Stimulated activated naive B cell treated with anti-CD40 and anti-IgM and Interleukin-4, amounts not matched to agents 10 μg/mL and 1 μg/mL and 100 μg/mL, for 72 hours (primary cell): ENCODE data around the gene ALPK3.

Source experiments
- ATAC-seq, 2 donors: fragments of 150-1000 bp; cut with Tn5 transposase; replicated peaks; 2 replicates each; pipeline ENCODE4 v1.10.0; 2021; ENCODE audit warnings: moderate library complexity in 1 of 2
- DNase-seq: peaks from one replicate; pipeline ENCODE4 v3.0.0; 2021
- H3K27ac Mint-ChIP-seq: one replicate; pipeline ENCODE4 v1.8.0; 2022; ENCODE audit warnings: mild to moderate bottlenecking, mixed read lengths
- H3K27me3 Mint-ChIP-seq, 2 donors: one replicate each; pipeline ENCODE4 v1.8.0; 2022; ENCODE audit warnings: mixed read lengths in 2 of 2
- H3K36me3 Mint-ChIP-seq, 2 donors: one replicate each; pipeline ENCODE4 v1.8.0; 2022; ENCODE audit warnings: mixed read lengths in 2 of 2, mild to moderate bottlenecking in 1 of 2
- H3K4me1 Mint-ChIP-seq, 2 donors: one replicate each; pipeline ENCODE4 v1.8.0; 2022; ENCODE audit warnings: mixed read lengths in 2 of 2, mild to moderate bottlenecking in 1 of 2
- H3K4me3 Mint-ChIP-seq, 2 donors: one replicate each; pipeline ENCODE4 v1.8.0; 2022; ENCODE audit warnings: mild to moderate bottlenecking in 2 of 2, mixed read lengths in 2 of 2, moderate library complexity in 1 of 2
- H3K9me3 Mint-ChIP-seq, 2 donors: one replicate each; pipeline ENCODE4 v1.8.0; 2022; ENCODE audit warnings: mixed read lengths in 2 of 2, mild to moderate bottlenecking in 1 of 2

The ALPK3 gene

GRCh38 chr15:84857418-84858004 lies 40.4 kb downstream of the ALPK3 start:
- H3K9me3 Mint-ChIP-seq: no peaks in the 10 kb centered on the region
- H3K27ac Mint-ChIP-seq: no peak overlapping the region
- no peaks in the 10 kb centered on the region for H3K4me1 Mint-ChIP-seq
- no peak overlapping the region for H3K4me3 Mint-ChIP-seq
- no peaks in the 10 kb centered on the region for H3K36me3 Mint-ChIP-seq
- DNase-seq: no peak
- ATAC-seq: no peak
- H3K27me3 Mint-ChIP-seq: no peaks in the 10 kb centered on the region

- H3K9me3 Mint-ChIP-seq: no peaks in the 10 kb centered on the region
- no peaks in the 10 kb centered on the region for H3K4me1 Mint-ChIP-seq
- no peak overlapping the region for H3K27ac Mint-ChIP-seq
- no peaks in the 10 kb centered on the region for H3K27me3 Mint-ChIP-seq
- no peaks in the 10 kb centered on the region for H3K36me3 Mint-ChIP-seq
- DNase-seq (no peak), ATAC-seq (no peak)
- H3K4me3 Mint-ChIP-seq: no peak overlapping the region
Observed at GRCh38 chr15:84858231-84858630, 41.1 kb downstream of the ALPK3 start.

- Mint-ChIP-seq H3K9me3 (no peaks in the 10 kb centered on the region), H3K4me3 (no peak overlapping the region), H3K4me1 (no peaks in the 10 kb centered on the region), H3K27me3 (no peaks in the 10 kb centered on the region), H3K36me3 (no peaks in the 10 kb centered on the region), H3K27ac (no peak overlapping the region)
- ATAC-seq (no peak), DNase-seq (no peak)
Observed at GRCh38 chr15:84859144-84859543, 42.0 kb downstream of the ALPK3 start.

- H3K4me3 Mint-ChIP-seq: no peak overlapping the region
- H3K27ac Mint-ChIP-seq: peak overlapping the region; percentile 65
- no peaks in the 10 kb centered on the region for H3K27me3 Mint-ChIP-seq
- no peaks in the 10 kb centered on the region for H3K4me1 Mint-ChIP-seq
- no peak for ATAC-seq
- DNase-seq: no peak
- H3K9me3 Mint-ChIP-seq: no peaks in the 10 kb centered on the region
- H3K36me3 Mint-ChIP-seq: no peaks in the 10 kb centered on the region
Observed at GRCh38 chr15:84859651-84860050, 42.5 kb downstream of the ALPK3 start.

GRCh38 chr15:84861781-84862180 lies 44.6 kb downstream of the ALPK3 start:
- no peaks in the 10 kb centered on the region for H3K36me3 Mint-ChIP-seq
- H3K9me3 Mint-ChIP-seq: no peaks in the 10 kb centered on the region
- ATAC-seq (no peak), DNase-seq (no peak)
- no peak overlapping the region for H3K4me3 Mint-ChIP-seq
- H3K4me1 Mint-ChIP-seq: no peaks in the 10 kb centered on the region
- H3K27me3 Mint-ChIP-seq: no peaks in the 10 kb centered on the region
- no peak overlapping the region for H3K27ac Mint-ChIP-seq

- no peak overlapping the region for H3K4me3 Mint-ChIP-seq
- H3K9me3 Mint-ChIP-seq: no peaks in the 10 kb centered on the region
- H3K36me3 Mint-ChIP-seq: no peaks in the 10 kb centered on the region
- DNase-seq: no peak
- no peaks in the 10 kb centered on the region for H3K4me1 Mint-ChIP-seq
- H3K27me3 Mint-ChIP-seq: no peaks in the 10 kb centered on the region
- H3K27ac Mint-ChIP-seq: no peak overlapping the region
- ATAC-seq: no peak
Observed at GRCh38 chr15:84862214-84862975, 45.2 kb downstream of the ALPK3 start.

- Mint-ChIP-seq H3K36me3 (no peaks in the 10 kb centered on the region), H3K4me1 (no peaks in the 10 kb centered on the region), H3K4me3 (no peak overlapping the region), H3K27ac (no peak overlapping the region), H3K27me3 (no peaks in the 10 kb centered on the region), H3K9me3 (no peaks in the 10 kb centered on the region)
- no peak for ATAC-seq
- DNase-seq: no peak
Observed at GRCh38 chr15:84863565-84864443, 46.6 kb downstream of the ALPK3 start.

- ATAC-seq (no peak), DNase-seq (no peak)
- Mint-ChIP-seq H3K4me3 (no peak overlapping the region), H3K36me3 (no peaks in the 10 kb centered on the region), H3K9me3 (no peaks in the 10 kb centered on the region), H3K27ac (no peak overlapping the region), H3K27me3 (no peaks in the 10 kb centered on the region), H3K4me1 (no peaks in the 10 kb centered on the region)
Observed at GRCh38 chr15:84864444-84864795, 47.3 kb downstream of the ALPK3 start.

GRCh38 chr15:84865074-84865569 lies 48.0 kb downstream of the ALPK3 start:
- no peak overlapping the region for H3K4me3 Mint-ChIP-seq
- no peaks in the 10 kb centered on the region for H3K9me3 Mint-ChIP-seq
- H3K4me1 Mint-ChIP-seq: no peaks in the 10 kb centered on the region
- DNase-seq (no peak), ATAC-seq (no peak)
- H3K27me3 Mint-ChIP-seq: no peaks in the 10 kb centered on the region
- no peaks in the 10 kb centered on the region for H3K36me3 Mint-ChIP-seq
- H3K27ac Mint-ChIP-seq: no peak overlapping the region

GRCh38 chr15:84868037-84868880 lies 51.1 kb downstream of the ALPK3 start:
- Mint-ChIP-seq H3K27me3 (no peaks in the 10 kb centered on the region), H3K27ac (no peak overlapping the region), H3K9me3 (no peaks in the 10 kb centered on the region), H3K4me3 (no peak overlapping the region), H3K4me1 (no peaks in the 10 kb centered on the region), H3K36me3 (no peaks in the 10 kb centered on the region)
- DNase-seq: no peak
- ATAC-seq: no peak

- Mint-ChIP-seq H3K27me3 (no peaks in the 10 kb centered on the region), H3K27ac (no peak overlapping the region), H3K4me3 (no peak overlapping the region), H3K36me3 (no peaks in the 10 kb centered on the region), H3K9me3 (no peaks in the 10 kb centered on the region), H3K4me1 (no peaks in the 10 kb centered on the region)
- ATAC-seq (no peak), DNase-seq (no peak)
Observed at GRCh38 chr15:84869510-84869909, 52.4 kb downstream of the ALPK3 start.

GRCh38 chr15:84871428-84871985 lies 54.4 kb downstream of the ALPK3 start:
- no peaks in the 10 kb centered on the region for H3K36me3 Mint-ChIP-seq
- no peaks in the 10 kb centered on the region for H3K9me3 Mint-ChIP-seq
- DNase-seq (no peak), ATAC-seq (no peak)
- H3K27me3 Mint-ChIP-seq: peaks cover 0 to 5% of the 10 kb centered on the region in 2 donors
- H3K4me3 Mint-ChIP-seq: no peak overlapping the region
- H3K27ac Mint-ChIP-seq: no peak overlapping the region
- H3K4me1 Mint-ChIP-seq: no peaks in the 10 kb centered on the region

GRCh38 chr15:84872009-84872910 lies 55.1 kb downstream of the ALPK3 start:
- ATAC-seq: no peak
- Mint-ChIP-seq H3K9me3 (no peaks in the 10 kb centered on the region), H3K27me3 (peaks cover 0 to 5% of the 10 kb centered on the region in 2 donors), H3K27ac (no peak overlapping the region), H3K4me3 (no peak overlapping the region), H3K4me1 (no peaks in the 10 kb centered on the region), H3K36me3 (no peaks in the 10 kb centered on the region)
- DNase-seq: no peak
